Measurements from ENCODE around the gene UBE2R2.
"Not testable (repeated sequence)": the region's sequence is repeated elsewhere in the genome, so short reads cannot be mapped to it uniquely, and the experiment has no call there.

UBE2R2 gene

GRCh38 chr9:33799928-33800704, 16.8 kb upstream of the UBE2R2 start:
- no peak for DNase-seq (ENCODE audit: low read depth)

GRCh38 chr9:33800886-33801285, 16.1 kb upstream of the UBE2R2 start:
- DNase-seq (ENCODE audit: low read depth): no peak

GRCh38 chr9:33801943-33802500, 14.9 kb upstream of the UBE2R2 start:
- not testable (repeated sequence) for DNase-seq (ENCODE audit: low read depth)

- DNase-seq (ENCODE audit: low read depth): not testable (repeated sequence)
Observed at GRCh38 chr9:33804196-33804595, 12.8 kb upstream of the UBE2R2 start.

GRCh38 chr9:33807156-33807555, 9.8 kb upstream of the UBE2R2 start:
- not testable (repeated sequence) for DNase-seq (ENCODE audit: low read depth)

GRCh38 chr9:33808979-33809322, 8.0 kb upstream of the UBE2R2 start:
- DNase-seq (ENCODE audit: low read depth): not testable (repeated sequence)

GRCh38 chr9:33809506-33809905, 7.5 kb upstream of the UBE2R2 start:
- DNase-seq (ENCODE audit: low read depth): no peak

- no peak for DNase-seq (ENCODE audit: low read depth)
Observed at GRCh38 chr9:33813712-33814641, 3.0 kb upstream of the UBE2R2 start.

- no peak for DNase-seq (ENCODE audit: low read depth)
Observed at GRCh38 chr9:33815781-33816180, 1.2 kb upstream of the UBE2R2 start.

GRCh38 chr9:33817327-33818166, 587 bp downstream of the UBE2R2 start:
- peak; percentile 41 for DNase-seq (ENCODE audit: low read depth)

GRCh38 chr9:33818167-33818846, 1.3 kb downstream of the UBE2R2 start:
- no peak for DNase-seq (ENCODE audit: low read depth)

GRCh38 chr9:33818847-33819500, 2.0 kb downstream of the UBE2R2 start:
- no peak for DNase-seq (ENCODE audit: low read depth)

- no peak for DNase-seq (ENCODE audit: low read depth)
Observed at GRCh38 chr9:33820231-33820745, 3.3 kb downstream of the UBE2R2 start.

- DNase-seq (ENCODE audit: low read depth): no peak
Observed at GRCh38 chr9:33823801-33824200, 6.8 kb downstream of the UBE2R2 start.

GRCh38 chr9:33827285-33827684, 10.3 kb downstream of the UBE2R2 start:
- DNase-seq (ENCODE audit: low read depth): not testable (repeated sequence)

GRCh38 chr9:33829641-33830230, 12.8 kb downstream of the UBE2R2 start:
- DNase-seq (ENCODE audit: low read depth): not testable (repeated sequence)

- DNase-seq (ENCODE audit: low read depth): no peak
Observed at GRCh38 chr9:33835625-33836260, 18.8 kb downstream of the UBE2R2 start.

- peak; percentile 18 for DNase-seq (ENCODE audit: low read depth)
Observed at GRCh38 chr9:33836261-33836660, 19.3 kb downstream of the UBE2R2 start.

GRCh38 chr9:33837138-33837537, 20.2 kb downstream of the UBE2R2 start:
- DNase-seq (ENCODE audit: low read depth): no peak

- DNase-seq (ENCODE audit: low read depth): no peak
Observed at GRCh38 chr9:33840381-33840780, 23.4 kb downstream of the UBE2R2 start.
